Activated T-helper 1 cell treated with anti-CD3 and anti-CD28 coated beads, Interleukin-12 subunit alpha, Interleukin-12 subunit beta, Interleukin-2, Interleukin-4 antibody, amounts not matched to agents 30 ng/mL and 10 ng/mL and 1 ng/mL, durations not matched to agents 14 hours and 24 hours and 36 hours (primary cell): ENCODE results near the gene PRKG1. TPM values are rescaled to one million over a fixed set of nuclear protein-coding genes. Genes with fewer than 3 reads are reported as not detected.
A peak's percentile ranks its signal among the peaks of the same experiment; 100 is the strongest.

Experiments used
- DNase-seq: peaks from one replicate; pipeline ENCODE4 v3.0.0; 2021; ENCODE audit warnings: low spot score
- H3K27ac Mint-ChIP-seq: one replicate; pipeline ENCODE4 v1.8.0; 2021; ENCODE audit warnings: mild to moderate bottlenecking, mixed read lengths
- H3K27me3 Mint-ChIP-seq: one replicate; pipeline ENCODE4 v1.8.0; 2022; ENCODE audit warnings: mild to moderate bottlenecking, moderate library complexity, mixed read lengths; ENCODE audit not compliant: insufficient read depth
- H3K36me3 Mint-ChIP-seq: one replicate; pipeline ENCODE4 v1.8.0; 2021; ENCODE audit warnings: low read depth, mixed read lengths
- H3K4me1 Mint-ChIP-seq: one replicate; pipeline ENCODE4 v1.8.0; 2021; ENCODE audit warnings: low read depth, mixed read lengths
- H3K4me3 Mint-ChIP-seq: one replicate; pipeline ENCODE4 v1.8.0; 2021; ENCODE audit warnings: mild to moderate bottlenecking, moderate library complexity, mixed read lengths
- H3K9me3 Mint-ChIP-seq: one replicate; pipeline ENCODE4 v1.8.0; 2021; ENCODE audit warnings: mixed read lengths
- intact Hi-C: fragments of 100-400 bp; cut with micrococcal nuclease; formaldehyde crosslinking; loops from one replicate; pipeline ENCODE4 v1.15.1; 2024
- total RNA-seq: library from RNA; stranded (reverse); gene quantifications from 2 replicates; pipeline ENCODE4 v1.2.3, GENCODE V29; 2022

Gene PRKG1
- total RNA-seq, 1 donor from 2014 or later = not detected

GRCh38 chr10:51875610-51876009, 801.3 kb downstream of the PRKG1 start:
- H3K27ac Mint-ChIP-seq = no peak overlapping the region
- intact Hi-C loops = loop anchor here (5.0 kb wide), 1 partner anchor 1338 kb away; no protein-coding TSS in a partner anchor
- no peak for DNase-seq
- H3K27me3 Mint-ChIP-seq = no peaks in the 10 kb centered on the region
- peaks cover 2% of the 10 kb centered on the region for H3K9me3 Mint-ChIP-seq
- no peaks in the 10 kb centered on the region for H3K36me3 Mint-ChIP-seq
- H3K4me1 Mint-ChIP-seq = peaks cover 21% of the 10 kb centered on the region
- no peak overlapping the region for H3K4me3 Mint-ChIP-seq

DNA sequence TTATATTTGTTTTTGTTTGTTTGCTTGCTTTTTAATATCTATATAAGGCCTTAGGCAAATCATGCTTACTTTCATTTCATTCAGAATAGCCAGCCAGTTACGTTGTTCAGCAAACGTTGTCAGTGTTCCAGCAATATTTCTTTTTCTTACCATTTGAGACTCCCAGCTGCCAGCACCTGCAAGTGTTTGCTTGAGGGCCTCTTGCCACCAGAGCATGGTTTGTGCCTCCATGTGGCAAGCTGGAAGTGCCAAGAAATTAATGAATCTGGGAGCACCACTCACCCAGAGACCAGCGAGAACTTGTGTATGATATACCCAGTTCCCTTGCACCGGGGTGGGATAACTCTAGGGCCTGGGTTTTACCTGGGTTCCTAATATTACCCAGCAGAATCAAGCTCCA, 802.2 kb downstream of the PRKG1 start:
- Mint-ChIP-seq H3K27ac (no peak overlapping the region), H3K9me3 (peaks cover 11% of the 10 kb centered on the region), H3K36me3 (no peaks in the 10 kb centered on the region), H3K4me1 (peaks cover 26% of the 10 kb centered on the region), H3K4me3 (no peak overlapping the region), H3K27me3 (no peaks in the 10 kb centered on the region)
- intact Hi-C loops = loop anchor here (5.0 kb wide), 1 partner anchor 1339 kb away; no protein-coding TSS in a partner anchor
- no peak for DNase-seq

DNA sequence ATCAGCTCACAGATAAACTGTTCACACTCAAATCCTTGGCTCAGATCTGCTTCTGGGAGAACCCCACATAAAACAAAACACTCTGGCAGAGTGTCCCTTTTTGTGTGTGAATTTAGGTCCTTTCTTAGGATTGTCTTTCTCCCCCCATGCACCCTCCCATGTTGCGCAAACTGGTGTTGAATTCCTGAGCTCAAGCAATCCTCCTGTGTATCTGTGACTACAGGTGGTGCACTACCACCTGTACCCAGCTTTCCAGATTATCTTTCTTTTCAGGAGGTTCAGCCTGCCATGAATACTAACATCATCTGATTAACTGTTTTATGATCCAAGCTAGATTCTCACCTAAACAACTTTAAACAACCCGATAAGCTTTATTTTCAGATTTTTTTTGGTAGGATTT, 802.7 kb downstream of the PRKG1 start:
- H3K27ac Mint-ChIP-seq = no peak overlapping the region
- intact Hi-C loops = loop anchor here (5.0 kb wide), 1 partner anchor 1340 kb away; no protein-coding TSS in a partner anchor

DNA sequence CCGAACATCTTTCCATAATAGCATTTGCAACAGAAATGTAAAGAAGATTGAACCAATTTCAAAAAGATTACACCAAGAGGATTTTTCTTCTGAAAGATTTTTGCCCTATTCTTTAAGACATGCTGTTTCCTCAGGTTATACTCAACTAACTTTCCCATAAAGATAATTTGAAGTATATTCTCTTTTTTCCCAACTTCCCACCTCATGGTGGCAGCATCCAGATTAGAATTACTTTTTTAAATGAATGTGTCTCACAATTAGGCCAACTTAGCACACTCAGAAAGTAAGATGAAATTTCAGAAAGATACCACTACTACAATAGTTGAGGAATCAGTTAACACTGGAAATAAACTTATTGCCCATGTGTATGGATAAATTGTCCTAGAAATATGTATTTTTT, 803.3 kb downstream of the PRKG1 start:
- intact Hi-C loops = loop anchor here (5.0 kb wide), 1 partner anchor 1340 kb away; no protein-coding TSS in a partner anchor
- Mint-ChIP-seq H3K27ac (no peak overlapping the region), H3K27me3 (no peaks in the 10 kb centered on the region), H3K9me3 (peaks cover 15% of the 10 kb centered on the region), H3K36me3 (no peaks in the 10 kb centered on the region), H3K4me1 (peaks cover 26% of the 10 kb centered on the region), H3K4me3 (no peak overlapping the region)
- DNase-seq = no peak

More for the DNA sequence above, 802.7 kb downstream of the PRKG1 start:
- peaks cover 11% of the 10 kb centered on the region for H3K9me3 Mint-ChIP-seq
- no peak for DNase-seq
- peaks cover 26% of the 10 kb centered on the region for H3K4me1 Mint-ChIP-seq
- H3K36me3 Mint-ChIP-seq = no peaks in the 10 kb centered on the region
- H3K4me3 Mint-ChIP-seq = no peak overlapping the region
- no peaks in the 10 kb centered on the region for H3K27me3 Mint-ChIP-seq

DNA sequence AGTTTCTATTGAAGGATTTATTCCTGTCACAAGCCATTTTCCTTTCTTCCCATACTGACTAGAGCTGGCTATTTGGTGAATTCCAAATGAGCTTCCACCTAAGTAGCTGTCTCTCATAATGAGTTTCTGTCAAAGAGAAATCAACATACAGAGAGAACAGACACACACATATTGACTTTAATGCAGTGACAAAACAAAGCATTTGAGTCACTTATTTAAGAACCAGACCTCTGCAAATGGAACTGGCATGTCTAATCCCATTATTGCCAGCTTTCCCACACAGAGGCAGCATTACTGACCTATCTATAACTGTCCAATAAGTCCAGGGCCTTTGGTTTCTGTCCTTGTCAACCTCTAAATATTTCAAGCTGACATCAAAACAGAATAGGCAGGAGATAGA, 804.4 kb downstream of the PRKG1 start:
- Mint-ChIP-seq H3K27me3 (peaks cover 4% of the 10 kb centered on the region), H3K9me3 (peaks cover 15% of the 10 kb centered on the region), H3K4me1 (peaks cover 26% of the 10 kb centered on the region), H3K4me3 (peak overlapping the region; percentile 67), H3K36me3 (no peaks in the 10 kb centered on the region), H3K27ac (no peak overlapping the region)
- DNase-seq = no peak
- intact Hi-C loops = loop anchor here (1.0 to 5.0 kb wide), 3 partner anchors 45 to 1341 kb away; partner anchors contain the start of gene CSTF2T

GRCh38 chr10:51879238-51879637, 805.0 kb downstream of the PRKG1 start:
- intact Hi-C loops = loop anchor here (1.0 to 5.0 kb wide), 3 partner anchors 46 to 1342 kb away; partner anchors contain the start of gene CSTF2T
- peak overlapping the region; percentile 52 for H3K27ac Mint-ChIP-seq
- H3K27me3 Mint-ChIP-seq = peaks cover 4% of the 10 kb centered on the region
- peaks cover 15% of the 10 kb centered on the region for H3K9me3 Mint-ChIP-seq
- peak; percentile 12 for DNase-seq
- H3K4me1 Mint-ChIP-seq = peaks cover 26% of the 10 kb centered on the region
- peak overlapping the region; percentile 67 for H3K4me3 Mint-ChIP-seq
- no peaks in the 10 kb centered on the region for H3K36me3 Mint-ChIP-seq

- intact Hi-C loops = no loop called here
Observed at GRCh38 chr10:51881213-51881612, 806.9 kb downstream of the PRKG1 start.

GRCh38 chr10:51886438-51887068, 812.3 kb downstream of the PRKG1 start:
- Mint-ChIP-seq H3K4me3 (no peak overlapping the region), H3K27me3 (peaks cover 12% of the 10 kb centered on the region), H3K27ac (no peak overlapping the region), H3K4me1 (no peaks in the 10 kb centered on the region), H3K36me3 (no peaks in the 10 kb centered on the region), H3K9me3 (peaks cover 4% of the 10 kb centered on the region)
- DNase-seq = no peak
- intact Hi-C loops = no loop called here

More at GRCh38 chr10:51881213-51881612, 806.9 kb downstream of the PRKG1 start:
- Mint-ChIP-seq H3K27me3 (peaks cover 7% of the 10 kb centered on the region), H3K4me3 (no peak overlapping the region), H3K27ac (no peak overlapping the region), H3K36me3 (no peaks in the 10 kb centered on the region), H3K9me3 (peaks cover 15% of the 10 kb centered on the region), H3K4me1 (peaks cover 26% of the 10 kb centered on the region)
- DNase-seq = no peak

- no peak for DNase-seq
- H3K9me3 Mint-ChIP-seq = no peaks in the 10 kb centered on the region
- no peaks in the 10 kb centered on the region for H3K36me3 Mint-ChIP-seq
- H3K4me1 Mint-ChIP-seq = no peaks in the 10 kb centered on the region
- H3K4me3 Mint-ChIP-seq = no peak overlapping the region
- no peak overlapping the region for H3K27ac Mint-ChIP-seq
- peaks cover 10% of the 10 kb centered on the region for H3K27me3 Mint-ChIP-seq
- intact Hi-C loops = no loop called here
Observed at GRCh38 chr10:51888263-51888662, 814.0 kb downstream of the PRKG1 start.

DNA sequence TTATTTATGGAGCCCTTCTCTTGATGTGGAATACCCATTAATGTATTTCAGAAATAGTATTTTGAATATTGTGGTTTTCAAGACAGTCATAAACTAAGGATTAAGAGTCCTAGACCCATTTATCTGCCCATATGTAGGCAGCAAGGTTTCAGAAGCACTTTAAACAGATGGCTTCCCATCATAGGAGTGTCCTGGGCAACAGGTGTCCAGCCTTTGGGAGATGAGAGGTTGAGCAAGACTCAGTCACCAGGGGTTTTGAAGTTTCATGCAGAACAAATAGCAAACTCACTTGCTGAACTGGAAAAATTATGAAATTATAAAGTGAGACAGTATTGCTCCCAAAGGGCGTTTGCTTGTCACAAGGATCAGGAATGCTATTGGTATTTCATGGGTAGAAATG, 818.0 kb downstream of the PRKG1 start:
- Mint-ChIP-seq H3K27me3 (peaks cover 10% of the 10 kb centered on the region), H3K4me1 (no peaks in the 10 kb centered on the region), H3K27ac (no peak overlapping the region), H3K36me3 (no peaks in the 10 kb centered on the region), H3K9me3 (no peaks in the 10 kb centered on the region), H3K4me3 (no peak overlapping the region)
- intact Hi-C loops = no loop called here
- DNase-seq = no peak

DNA sequence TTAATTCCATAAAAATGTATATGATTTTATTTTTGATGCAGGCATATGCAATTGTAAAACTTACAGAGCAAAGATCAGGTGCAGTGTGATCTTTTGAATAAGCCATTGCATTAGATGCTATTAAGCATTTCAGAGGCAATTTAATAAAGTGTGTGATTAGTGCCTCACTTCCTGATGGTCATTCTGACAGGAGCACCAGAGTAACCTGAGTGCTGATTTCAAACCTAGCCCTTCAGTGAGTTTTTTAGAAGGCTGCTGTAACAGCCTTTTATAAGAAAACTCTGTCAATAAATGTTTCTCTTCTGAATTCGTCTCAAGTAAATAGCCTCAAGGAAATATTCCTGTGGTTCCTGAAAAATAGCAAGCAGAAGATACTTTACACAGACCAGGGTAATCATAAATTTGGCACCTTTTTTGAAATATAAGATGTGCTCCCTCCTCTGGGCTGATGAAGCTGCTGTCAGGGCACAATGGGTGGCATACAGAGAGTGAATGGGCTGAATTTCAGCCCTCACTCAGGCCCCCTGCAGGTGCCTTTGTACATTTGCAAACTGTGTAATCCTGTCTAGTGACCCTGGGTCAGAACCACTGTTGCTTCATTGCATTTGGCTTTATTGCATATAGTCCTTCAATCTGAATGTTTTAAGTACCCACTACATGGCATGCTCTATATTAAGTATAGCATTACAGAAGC, 818.8 kb downstream of the PRKG1 start:
- H3K27ac Mint-ChIP-seq = no peak overlapping the region
- no peaks in the 10 kb centered on the region for H3K4me1 Mint-ChIP-seq
- no peak for DNase-seq
- H3K27me3 Mint-ChIP-seq = peaks cover 14% of the 10 kb centered on the region
- H3K4me3 Mint-ChIP-seq = no peak overlapping the region
- no peaks in the 10 kb centered on the region for H3K36me3 Mint-ChIP-seq
- H3K9me3 Mint-ChIP-seq = no peaks in the 10 kb centered on the region
- intact Hi-C loops = no loop called here

DNA sequence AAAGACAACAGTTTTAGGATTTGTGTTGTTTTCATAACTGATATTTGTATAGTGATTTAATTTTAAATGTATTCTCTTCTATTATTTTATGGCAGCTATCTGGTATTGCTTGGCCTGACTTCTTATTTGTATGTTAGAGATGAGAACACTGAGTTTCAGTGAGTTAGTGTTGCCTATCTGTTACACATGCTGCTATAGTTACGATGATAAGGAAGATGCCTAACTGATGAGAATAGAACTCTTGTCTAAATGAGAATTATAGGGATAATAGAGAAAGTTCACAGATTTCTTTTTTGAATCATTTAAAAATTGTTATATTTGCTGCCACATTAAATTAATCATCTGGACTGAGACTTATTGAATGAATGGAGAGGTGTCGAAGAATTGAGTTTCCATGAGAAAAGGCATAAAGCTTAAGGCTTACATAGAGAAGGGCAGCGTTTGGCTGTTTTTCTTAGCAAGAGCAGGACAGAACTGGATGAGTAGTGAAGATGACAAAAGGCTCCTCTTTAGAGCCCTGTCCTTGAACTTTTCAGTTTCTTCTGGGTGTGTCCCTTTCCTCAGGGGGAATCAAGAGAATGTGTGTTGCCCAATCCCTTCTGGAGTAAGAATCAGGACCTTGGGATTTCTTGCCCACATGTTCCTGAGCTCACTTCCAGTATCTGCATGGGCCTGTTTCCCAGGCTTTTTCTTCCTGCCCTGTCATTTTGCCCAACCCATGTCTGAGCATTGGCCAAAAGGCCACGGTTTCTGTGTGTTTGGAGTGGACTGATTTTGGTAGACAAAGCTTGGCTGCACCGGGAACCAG, 820.7 kb downstream of the PRKG1 start:
- Mint-ChIP-seq H3K27ac (no peak overlapping the region), H3K27me3 (peaks cover 12% of the 10 kb centered on the region), H3K36me3 (no peaks in the 10 kb centered on the region), H3K9me3 (no peaks in the 10 kb centered on the region), H3K4me3 (no peak overlapping the region), H3K4me1 (no peaks in the 10 kb centered on the region)
- no peak for DNase-seq
- intact Hi-C loops = no loop called here
